Left colon (tissue), 2 donors: ENCODE data around the gene CCDC148. TPM values are rescaled to one million over a fixed set of nuclear protein-coding genes. Genes with fewer than 3 reads are reported as not detected.

Source experiments
- ATAC-seq: fragments of 200-7000 bp; cut with Tn5 transposase; one replicate; pipeline ENCODE4 v1.9.1; 2020; ENCODE audit warnings: mild to moderate bottlenecking, moderate library complexity
- DNase-seq, 2 donors: peaks; one replicate each; pipeline ENCODE4 v3.0.0-alpha.2; 2020
- intact Hi-C, 2 donors: fragments of 100-400 bp; cut with DNase I in 1 of 2; cut with micrococcal nuclease in 1 of 2; formaldehyde crosslinking; loops; one replicate each; pipeline versions ENCODE4 v1.11.2 to v1.14.0; 2022; cut with DNase I, micrococcal nuclease
- total RNA-seq, 2 donors: library from RNA; stranded (reverse); fragmentation: NEBNext Ultra II Directional; extraction: Animal tissue kit (Norgen Biotek cat#: 25700); gene quantifications; one replicate each; pipeline ENCODE4 v1.2.1, GENCODE V29; 2021
- donor health status: DM: no; HTN: no; CAD: no.
- donor health status: DM: yes; HTN: yes; CAD: no.

Gene CCDC148
- total RNA-seq, 2 donors from 2014 or later, result 0.73 TPM; not detected in 1

DNA sequence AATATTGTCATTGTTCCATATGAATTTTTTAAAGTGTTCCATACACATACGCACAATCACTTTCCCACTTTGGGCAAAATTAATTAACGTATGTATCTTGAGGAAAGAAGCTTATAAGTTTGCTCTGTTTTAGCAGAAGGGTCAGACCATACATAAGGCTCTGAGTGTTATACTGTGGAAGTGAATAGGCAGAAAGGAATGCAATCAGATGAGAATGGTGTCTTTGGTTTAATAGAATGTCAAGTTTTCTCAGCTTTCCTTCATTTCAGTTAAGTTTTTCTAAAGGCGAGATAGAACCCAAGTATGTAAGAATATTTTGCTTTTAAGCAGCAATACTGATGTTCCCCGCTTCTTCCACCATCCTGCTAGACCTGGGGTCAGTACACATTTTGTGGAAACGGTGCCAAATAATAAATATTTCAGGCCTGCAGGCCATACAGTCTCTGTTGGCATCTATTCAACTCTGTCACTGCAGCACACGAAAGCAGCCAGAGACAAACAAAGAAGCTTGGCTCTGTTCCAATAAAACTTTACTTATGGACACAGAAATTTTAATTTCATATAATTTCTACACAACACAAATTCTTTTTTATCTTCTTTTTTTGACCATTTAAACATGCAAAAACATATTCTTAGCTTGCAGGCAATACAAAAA is 254.3 kb downstream of the CCDC148 start:
- intact Hi-C loops, result no loop called here
- no peak for DNase-seq
- ATAC-seq, result no peak

DNA sequence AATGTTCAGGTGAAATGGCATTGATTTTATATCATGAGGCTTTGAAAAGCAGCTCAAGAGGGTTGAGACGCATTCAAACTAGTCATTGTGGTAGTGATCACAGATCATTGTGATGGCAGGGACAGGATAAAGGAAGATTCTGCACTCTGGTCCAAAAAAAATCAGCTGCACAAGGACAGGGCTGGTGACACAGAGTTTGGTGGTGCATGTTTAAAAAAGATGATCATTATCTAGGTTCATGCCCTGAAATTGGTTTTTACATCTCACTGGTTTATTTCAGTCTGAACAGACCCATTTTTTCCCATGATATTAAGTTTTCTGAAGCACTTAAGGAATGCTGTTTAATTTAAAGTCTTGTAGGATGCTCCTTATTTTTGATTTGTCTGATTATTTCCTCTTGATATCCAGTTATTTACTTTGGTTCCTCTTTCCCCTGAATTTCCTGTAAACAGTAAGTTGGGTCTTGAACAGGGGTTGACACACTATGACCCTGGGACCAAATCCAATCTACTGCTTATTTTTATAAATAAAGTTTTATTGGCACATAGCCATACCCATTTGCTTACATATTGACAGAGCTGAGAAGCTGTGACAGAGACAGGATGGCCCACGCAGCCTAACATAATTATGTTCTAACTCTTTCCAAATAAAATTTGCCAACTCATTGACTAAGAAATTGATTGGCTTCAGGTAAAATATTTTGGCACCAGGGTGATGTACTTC is 256.5 kb downstream of the CCDC148 start:
- intact Hi-C loops, result no loop called here
- ATAC-seq, result no peak
- no peak for DNase-seq

DNA sequence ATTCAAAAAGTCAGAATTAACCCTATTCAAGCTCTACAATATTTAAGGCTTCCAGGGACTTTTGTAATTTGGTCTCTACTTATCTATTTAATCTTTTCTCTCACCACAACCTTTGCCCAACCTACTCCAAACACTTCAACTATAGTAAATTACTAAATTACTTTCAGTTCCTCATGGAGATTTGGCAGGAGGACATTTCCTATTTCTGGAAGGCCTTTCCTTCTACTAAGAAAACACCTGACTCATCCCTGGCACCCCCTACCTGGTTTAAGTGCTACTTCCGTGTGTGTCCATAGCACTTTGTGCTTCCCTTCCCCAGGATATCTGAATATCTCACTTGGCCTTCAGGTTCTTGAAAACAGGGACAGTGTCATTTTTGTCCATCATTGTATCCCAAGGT is 258.6 kb downstream of the CCDC148 start:
- peak; percentile 79 for ATAC-seq
- intact Hi-C loops, result no loop called here
- DNase-seq, result peak in 1 of 2 donors; percentile 28

DNA sequence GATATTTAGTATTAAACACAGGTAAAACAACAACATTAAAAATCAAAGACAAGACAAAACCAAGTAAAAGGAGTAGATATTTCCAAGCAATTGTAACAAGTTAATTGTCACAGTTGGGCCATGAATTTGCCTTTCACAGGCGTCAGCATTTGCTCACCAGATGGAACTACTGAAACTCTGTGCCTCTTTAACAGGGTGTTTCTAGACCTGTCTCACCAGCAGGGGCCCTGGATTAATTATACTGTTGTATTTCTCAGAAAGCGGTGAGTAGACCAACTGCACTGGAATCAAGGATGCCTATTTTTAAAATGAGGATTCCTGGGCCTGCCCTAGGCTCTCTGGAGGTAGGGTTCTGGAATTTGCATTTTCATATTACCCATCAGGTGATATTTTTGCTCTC is 262.3 kb downstream of the CCDC148 start:
- DNase-seq, result no peak
- intact Hi-C loops, result no loop called here
- no peak for ATAC-seq

DNA sequence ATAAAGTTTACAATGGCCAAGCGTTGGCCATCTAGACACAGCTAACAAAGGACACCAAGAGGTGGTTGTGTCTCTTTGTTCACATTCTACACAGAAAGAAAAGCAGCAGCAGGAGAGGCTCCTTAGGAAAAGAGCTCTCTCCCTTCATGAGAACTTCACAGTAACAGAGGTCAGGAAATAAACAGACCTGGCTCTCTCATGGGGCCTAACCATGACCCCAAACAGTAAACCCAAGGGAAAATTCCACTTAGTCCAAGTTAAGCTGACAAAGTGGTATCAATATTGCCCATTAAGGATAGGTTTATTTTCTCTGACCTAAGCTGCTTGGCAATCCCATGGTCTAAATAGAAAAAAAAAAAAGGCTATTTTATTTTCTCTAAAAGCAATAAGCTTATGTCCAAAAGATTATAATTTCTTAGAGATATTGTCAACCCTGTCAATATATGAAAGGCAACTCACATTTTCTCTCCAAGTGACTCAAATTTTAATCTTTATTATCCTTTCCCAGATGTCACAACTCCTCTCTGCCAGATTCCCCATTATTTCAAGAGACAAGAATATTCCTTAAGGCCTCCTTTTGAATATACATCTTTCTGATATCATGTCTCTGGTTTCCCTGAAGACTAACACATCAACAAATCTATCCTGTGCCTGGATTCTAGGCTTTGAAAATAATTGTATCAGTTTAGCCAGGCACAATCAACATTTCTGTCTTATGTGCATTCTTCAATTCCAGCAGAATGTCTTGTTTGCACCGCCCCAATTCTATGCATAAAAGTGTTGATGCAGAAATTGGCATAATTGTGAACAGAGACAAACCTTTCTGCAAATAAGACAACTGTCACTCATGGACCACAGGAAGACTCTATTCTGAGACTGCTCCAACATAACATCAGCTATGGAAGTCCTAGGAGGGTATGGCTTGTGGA is 263.8 kb downstream of the CCDC148 start:
- intact Hi-C loops, result no loop called here
- DNase-seq (no peak), ATAC-seq (no peak)

DNA sequence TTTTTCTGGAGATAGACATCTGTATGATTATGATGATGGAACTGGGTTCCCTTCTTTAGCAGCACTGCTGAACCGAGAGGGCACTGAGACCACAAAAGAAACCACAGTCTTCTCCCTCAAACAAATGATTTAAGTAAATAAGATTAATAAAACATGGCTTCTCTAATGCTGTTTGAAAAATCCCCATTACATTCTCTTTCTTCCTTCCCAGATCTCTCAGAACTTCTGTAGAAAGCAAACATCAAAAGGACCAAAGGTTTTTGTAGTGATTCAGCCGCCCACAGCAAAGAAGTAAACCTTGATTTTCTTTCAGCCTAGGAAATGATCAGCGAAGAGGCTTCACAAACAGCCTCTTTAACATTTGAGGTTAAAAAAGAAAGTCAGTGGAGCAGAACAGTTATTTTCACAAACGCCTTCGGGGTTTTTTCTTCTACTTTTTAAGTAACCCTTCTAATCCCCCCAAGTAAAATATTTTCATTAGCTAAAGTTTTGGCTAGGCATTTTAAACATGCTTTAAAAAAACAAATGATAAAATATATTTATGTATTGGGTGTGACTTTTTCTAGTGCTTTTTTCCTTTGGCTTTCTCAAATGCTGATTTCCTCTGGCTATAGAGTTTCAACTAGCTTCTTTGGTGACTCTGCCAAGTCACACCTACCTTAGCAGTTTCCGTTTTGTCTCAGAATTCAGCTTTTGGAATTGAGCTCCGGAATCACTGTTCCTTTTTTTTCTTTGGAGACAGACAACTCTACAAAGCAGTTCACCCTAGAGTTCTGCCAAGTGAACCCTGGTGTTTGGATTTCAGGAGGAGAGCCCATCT is 265.3 kb downstream of the CCDC148 start:
- no peak for DNase-seq
- ATAC-seq, result no peak
- intact Hi-C loops, result no loop called here

DNA sequence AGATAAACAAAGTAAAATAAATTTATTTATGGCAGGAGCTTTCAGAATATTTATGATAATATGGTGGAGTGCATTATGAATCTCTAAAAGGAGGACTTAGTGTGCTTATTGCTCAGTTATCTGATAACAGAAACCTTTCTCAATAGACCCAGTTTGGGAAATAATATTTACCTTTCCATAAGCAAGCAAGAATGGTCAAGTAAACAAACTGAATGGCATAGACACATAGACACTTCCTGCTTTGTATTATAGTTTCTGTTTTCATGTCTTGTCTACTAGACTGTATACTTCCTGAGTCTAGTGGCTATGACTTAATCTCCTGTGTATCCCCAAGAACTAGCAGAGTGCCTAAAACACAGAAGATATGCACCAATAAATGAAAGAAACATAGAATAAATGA is 267.0 kb downstream of the CCDC148 start:
- intact Hi-C loops, result no loop called here
- DNase-seq (no peak), ATAC-seq (peak; percentile 84)

DNA sequence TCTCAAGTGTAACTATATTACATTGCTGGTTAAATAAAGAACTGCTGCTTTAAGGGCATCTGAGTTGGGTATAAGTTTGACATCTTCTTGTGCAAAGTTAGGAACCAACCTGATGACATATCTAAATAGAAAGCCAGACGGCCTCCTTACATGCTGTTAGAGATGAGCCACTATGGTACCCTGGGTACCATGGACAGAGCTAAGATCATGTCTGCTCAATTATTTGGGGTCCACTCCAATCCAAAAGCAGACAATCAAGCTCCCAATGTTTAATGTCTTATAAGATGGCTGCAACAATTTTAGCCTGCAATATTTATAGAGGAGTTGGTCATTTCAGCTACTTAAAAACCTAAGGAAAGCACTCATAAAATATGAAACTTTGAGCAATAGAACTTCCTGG is 268.6 kb downstream of the CCDC148 start:
- DNase-seq (no peak), ATAC-seq (no peak)
- intact Hi-C loops, result no loop called here

DNA sequence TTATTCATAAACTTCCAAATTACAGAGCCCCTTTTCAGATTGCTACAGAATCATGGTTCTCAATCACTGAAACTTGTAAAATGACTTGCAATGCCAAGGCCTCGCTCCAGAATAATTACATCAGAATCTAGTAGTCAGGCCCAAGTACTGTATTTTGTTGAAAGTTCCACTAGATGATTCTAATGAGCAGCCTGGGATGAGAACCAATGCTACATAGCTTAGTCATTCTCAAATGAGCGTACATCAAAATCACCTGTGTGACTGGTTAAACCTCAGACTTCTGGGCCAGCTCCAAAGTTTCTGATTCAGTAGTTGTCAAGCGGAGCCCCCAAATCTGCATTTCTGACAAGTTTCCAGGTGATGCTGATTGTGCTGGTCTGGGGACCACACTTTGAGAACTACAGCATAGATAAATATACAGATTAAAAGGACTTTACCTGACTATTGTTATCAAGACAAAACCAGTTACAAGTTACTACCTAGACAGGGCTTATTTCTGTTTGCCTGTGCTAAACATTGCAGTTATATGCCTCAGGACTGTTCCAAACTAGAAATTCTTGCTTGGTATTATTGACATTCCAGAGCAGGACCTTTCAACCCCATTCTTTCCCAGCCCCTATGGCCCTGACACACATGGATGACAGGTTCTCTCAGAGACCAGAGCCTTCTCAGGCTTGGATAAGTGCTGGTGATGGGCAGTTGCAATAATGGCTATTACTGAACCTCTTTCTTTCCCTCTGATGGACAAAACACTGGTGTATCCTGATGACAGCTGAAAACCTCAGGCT is 271.8 kb downstream of the CCDC148 start:
- no peak for ATAC-seq

DNA sequence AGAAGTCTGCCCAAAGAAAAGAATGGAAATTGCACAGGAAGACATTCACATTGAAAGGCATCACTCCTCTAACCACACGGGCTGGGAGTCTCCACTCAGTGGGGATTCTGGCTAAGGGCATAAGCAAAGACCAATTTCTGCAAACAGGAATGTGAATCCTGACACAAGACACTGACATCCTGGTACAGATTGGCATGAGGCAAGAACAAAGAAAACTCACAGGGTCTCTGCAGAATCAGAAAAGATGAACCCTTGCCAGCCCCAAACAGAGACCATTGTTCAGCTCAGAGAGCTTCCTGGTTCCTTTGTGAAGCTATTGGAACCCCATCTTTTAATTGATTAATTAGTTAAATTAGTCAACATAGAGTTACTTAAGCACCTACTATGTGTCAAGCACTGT is 272.6 kb downstream of the CCDC148 start:
- intact Hi-C loops, result no loop called here
- ATAC-seq, result no peak
- DNase-seq, result no peak

More for the DNA sequence above, 271.8 kb downstream of the CCDC148 start:
- no peak for DNase-seq
- intact Hi-C loops, result no loop called here

DNA sequence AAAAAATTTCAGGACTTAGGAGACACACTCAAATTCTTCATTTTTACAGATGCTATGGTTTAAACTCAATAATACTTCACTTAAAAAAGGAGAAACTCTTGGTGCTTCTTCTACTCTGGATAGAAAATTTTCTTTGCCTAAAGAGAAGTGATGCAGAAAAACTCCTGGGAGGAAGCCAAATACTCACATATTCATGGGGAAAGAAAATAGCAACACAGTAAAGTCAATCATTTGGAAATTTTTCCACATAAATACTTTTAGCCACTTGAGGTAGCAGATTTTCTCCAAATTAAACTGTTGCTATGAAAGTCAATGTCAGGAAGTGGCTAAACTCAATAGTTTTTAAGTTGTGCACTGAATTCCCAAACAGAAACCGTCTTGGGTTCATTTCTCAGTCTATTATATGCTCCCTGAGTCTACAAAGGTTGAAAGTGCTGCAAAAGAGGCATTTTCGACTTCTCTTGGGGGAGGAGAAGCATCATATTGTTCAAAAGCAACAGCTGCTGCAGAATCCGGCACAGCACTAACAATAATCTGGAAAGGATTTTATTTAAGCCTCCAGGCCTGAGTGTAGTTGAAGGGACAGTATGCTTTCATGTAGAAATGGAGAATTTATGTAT is 273.8 kb downstream of the CCDC148 start:
- intact Hi-C loops, result no loop called here
- DNase-seq (no peak), ATAC-seq (no peak)

DNA sequence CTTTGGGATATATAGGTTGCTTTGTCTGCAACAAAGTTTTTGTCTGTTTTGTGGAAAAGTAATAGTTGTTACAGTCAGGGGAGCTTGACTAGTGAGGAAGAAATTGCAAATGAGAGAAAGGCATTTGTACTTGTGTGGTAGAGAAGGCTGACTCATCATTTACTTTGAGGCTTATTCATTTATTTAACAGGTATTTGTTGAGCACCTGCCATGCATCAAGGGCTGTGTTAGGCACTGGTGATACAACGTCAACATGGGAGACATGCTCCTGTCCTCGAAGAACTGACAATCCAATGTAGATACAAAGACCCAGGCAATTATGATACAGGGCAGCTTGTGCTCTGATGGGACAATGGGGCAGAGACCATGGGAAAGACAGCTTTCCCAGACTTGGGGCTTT is 275.4 kb downstream of the CCDC148 start:
- ATAC-seq, result no peak
- DNase-seq, result no peak
- intact Hi-C loops, result no loop called here

DNA sequence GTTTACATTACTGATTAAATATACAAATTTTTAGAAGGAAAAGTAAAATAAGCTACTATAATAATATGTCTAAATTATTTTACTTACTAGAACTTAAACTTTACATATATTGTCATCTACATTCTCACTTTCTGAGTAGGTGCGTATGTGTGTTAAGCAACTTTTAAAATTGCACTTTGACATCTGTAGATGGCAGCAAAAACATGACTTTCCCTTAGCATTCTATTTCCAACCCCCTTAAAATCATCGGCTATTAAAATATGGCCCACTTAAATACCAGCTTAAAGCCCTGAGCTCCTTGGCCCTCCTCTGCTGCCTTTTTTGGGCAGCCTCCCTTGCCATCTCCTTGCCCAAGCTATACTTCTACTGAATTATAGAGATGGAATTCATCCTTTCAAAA is 276.9 kb downstream of the CCDC148 start:
- DNase-seq (no peak), ATAC-seq (no peak)
- intact Hi-C loops, result no loop called here

DNA sequence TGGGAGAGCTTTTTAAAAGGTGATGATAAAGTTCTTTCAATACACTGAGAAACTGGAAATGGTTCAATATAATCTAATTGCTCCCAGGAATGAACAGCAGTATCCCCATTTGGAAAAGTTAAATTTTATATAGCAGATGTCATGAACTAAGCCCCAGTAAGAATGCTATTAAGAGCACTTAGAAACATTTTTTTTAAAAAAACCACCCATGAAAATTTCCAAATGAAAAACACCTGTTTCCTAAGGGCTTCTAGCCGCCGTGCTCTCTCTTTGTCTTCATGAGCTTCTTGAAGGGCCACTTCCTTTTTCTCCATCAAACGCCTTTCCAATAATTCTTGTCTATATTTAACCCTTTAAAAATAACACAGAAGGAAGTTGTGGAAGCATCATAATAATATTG is 277.9 kb downstream of the CCDC148 start:
- intact Hi-C loops, result no loop called here
- ATAC-seq, result no peak
- no peak for DNase-seq

DNA sequence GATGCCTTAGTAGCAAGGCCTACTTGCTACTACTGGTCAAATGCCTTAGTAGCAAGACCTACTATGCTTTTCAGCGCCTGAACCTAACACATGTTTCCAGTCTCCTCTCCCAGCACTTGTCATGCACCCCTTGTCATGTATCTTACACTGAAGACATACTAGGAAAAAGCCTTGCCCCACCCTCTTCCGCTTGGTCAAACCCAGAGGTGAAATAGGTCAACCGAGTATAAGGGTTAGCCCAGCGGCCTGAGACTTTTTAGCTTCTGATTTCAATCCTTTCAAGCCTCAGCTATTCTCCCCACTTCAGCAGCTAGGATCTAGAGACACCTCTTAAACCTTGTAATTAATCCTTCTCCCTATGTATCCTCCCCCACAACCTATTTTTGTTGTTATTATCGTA is 281.6 kb downstream of the CCDC148 start:
- no peak for DNase-seq
- intact Hi-C loops, result no loop called here
- ATAC-seq, result no peak

DNA sequence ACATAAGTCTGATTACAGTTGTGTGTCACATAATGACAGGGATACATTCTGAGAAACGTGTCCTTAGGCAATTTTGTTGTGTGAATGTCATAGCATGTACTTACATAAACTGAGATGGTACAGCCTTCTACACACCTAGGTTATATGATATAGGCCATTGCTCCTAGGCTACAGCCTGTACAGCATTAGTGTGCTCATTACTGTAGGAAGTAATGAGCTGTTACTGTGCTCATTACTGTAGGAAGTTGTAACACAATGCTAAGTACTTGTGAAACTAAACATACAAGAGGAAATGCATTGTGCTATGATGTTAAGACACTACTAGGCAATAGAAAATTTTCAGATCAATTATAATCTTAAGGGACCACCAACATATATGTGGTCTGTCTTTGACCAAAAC is 282.1 kb downstream of the CCDC148 start:
- intact Hi-C loops, result no loop called here
- DNase-seq, result no peak
- ATAC-seq, result peak; percentile 37

DNA sequence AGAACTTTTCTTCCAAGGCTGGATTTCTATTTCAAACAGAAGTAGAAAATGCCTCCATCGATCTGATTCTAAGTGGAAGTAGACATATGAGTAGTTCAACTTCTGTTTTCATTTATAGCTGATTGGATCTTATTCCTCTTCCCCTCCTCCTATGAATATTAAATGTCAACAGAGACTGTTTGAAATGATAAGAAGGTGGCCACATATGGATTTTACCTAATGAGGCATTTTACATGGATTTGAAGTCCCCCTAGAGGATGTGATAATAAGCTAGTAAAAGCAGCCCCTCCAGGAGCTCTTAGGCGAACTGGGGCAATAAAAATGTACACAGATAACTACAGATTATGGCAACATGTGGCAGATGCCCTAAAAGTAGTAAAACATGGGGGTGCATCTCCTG is 283.8 kb downstream of the CCDC148 start:
- no peak for ATAC-seq
- intact Hi-C loops, result no loop called here
- no peak for DNase-seq

DNA sequence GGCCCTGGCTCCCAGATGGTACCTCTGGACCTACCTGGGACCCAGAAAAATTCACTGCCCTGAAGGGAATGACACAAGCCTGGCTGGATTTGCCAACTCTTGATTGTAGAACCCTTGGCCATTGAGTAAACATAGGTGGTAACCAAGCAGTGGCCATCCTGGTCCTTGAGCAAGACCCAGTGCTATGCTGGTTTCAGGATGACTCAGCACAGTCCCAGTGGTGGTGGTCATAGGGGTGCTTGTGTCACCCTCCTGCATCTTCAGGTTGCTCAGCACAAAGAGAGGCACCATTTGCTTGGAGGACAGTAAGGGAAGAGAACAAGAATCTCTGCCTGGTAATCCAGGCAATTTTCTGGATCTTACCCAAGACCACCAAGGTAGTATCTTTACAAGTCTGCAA is 302.0 kb downstream of the CCDC148 start:
- DNase-seq (no peak), ATAC-seq (no peak)
- intact Hi-C loops, result no loop called here
